Stimulated activated CD8-positive, alpha-beta memory T cell treated with anti-CD3 and anti-CD28 coated beads, Interleukin-4, amount 100 ng/mL, for 24 hours (primary cell): ENCODE measurements around the gene KDM5D.

Experiments
- DNase-seq: peaks from one replicate; pipeline ENCODE4 v3.0.0-alpha.2; 2020; ENCODE audit warnings: low read depth

Gene KDM5D

DNA sequence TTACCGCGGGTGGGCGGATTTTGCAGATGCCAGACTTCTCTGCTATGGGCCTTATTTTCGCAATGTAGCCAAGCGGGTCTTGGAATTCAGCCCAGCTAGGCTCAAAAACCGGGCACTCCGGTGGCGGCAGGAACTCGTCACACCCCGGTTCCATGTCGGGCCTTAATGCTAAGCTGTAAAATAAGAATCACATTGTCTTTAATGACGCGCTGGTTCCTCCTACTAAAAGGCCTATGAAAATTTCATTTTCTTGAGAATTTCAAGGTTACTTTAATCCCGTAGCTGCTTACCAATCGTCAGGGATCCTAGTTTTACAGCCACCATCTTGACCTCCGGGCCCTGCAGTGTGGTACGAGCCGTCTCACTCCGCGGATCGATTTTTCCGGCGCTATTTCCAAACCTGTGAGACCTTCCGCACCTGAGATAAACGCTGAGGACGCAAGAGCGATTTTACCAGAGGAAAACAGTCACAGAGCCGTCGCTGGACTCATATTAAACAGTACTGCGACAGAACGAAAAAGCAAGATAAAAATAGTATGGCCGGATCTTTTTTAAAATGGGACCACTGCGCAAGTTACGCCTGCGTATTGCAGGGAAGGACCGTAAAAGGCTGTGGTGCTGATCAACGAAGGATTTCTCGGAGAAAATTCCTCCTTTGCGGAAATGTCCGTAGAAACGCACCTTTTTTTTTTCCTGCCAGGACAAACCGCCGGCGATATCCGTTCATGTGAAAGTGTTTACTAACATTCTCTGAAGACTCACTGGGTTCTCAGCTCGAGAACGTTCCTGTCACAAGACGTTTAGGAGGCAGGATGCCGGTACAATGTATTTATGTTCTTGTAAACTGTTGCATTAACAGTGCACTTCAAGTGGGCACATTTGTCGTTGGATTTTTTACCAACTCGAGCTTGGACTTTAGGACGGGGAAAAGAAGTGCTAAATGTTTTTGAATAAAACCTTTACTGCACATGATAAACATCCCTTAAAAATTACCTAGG lies at the start of gene KDM5D:
KDM5D (minus strand) TSS at position 346 of the 998 bp plus-strand sequence; CDS start at position 154, 192 bp downstream.
- DNase-seq = no peak

DNA sequence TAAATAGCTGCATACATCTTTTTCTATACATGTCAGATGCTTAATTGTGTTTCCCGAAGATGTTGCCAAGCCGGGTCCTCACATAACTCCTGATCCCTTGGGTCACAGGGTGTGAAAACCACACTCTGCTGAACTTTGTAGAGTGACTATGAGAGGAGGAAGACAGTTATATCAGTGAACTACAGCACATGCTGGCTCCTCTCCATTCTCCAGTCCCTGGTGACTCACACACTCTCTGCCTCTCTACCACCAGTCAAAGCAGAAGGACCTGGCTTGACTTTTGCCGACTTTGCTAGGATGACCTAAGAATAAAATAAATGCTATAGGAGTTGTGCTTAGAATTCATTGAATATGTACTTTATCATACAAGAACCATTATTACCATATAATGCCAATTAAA lies 23.8 kb upstream of the KDM5D start:
- DNase-seq = no peak

DNA sequence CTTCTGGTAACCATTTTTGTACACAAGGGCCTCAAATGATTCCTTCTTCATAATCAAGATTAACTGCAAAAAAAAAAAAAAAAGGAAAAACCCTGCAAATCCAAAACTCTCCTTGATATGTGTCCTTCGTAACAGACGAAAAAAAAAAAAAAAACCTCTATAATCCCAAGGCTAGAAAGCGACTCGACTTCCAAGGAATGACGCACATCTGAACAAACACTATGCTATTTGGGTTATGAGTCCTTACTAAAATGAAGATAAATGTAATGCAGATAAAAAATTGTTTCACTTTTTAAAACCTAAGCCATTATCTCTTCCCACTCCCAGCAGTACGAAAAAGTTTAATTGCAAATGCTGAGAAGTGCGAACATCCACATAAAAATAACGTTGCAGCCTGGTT lies 1.2 kb downstream of the KDM5D start:
- DNase-seq = no peak

DNA sequence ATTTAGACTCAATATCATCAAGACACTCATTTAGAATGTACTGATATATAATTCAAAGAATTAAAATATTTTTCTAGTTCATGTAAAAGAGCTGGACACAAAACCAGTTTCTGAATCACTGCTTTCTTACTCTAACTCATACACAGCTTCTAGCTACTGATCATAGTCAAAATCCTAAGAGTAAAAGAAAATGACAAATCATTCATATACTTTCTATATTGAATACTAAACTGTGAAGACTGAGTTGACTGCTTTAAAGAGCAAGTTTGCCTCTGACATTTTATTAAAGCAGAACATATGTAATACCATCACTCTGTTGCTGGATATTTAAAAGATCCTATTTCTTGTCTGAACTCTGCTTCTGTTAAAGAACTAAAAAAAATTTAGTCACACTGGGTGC lies 2.4 kb downstream of the KDM5D start:
- no peak for DNase-seq

DNA sequence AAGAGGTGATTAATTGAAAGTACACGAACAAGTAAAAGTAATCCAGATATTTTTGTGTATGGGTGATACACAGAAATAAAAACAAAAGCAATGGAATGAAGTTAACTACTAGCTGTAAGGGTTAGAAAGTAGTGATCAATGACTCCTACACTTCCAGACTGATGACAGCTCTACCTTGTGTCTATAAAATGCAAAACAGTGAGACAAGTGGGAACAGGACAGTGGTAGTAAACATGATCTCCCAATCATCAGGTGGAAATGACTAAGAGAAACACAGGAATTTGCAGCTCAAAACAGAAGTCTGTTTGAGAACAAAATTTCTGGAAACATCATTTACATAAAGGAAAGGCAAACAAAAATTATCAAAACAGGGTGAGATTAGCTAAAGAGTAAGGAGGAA lies 10.1 kb downstream of the KDM5D start:
- no peak for DNase-seq

GRCh38 chrY:19717950-19718349 lies 26.6 kb downstream of the KDM5D start:
- DNase-seq = no peak

- no peak for DNase-seq
These were observed 27.4 kb downstream of the KDM5D start for GRCh38 chrY:19717146-19717545.

GRCh38 chrY:19715226-19715625 lies 29.3 kb downstream of the KDM5D start:
- DNase-seq = no peak

- DNase-seq = no peak
These were observed 31.1 kb downstream of the KDM5D start for GRCh38 chrY:19713430-19713829.

DNA sequence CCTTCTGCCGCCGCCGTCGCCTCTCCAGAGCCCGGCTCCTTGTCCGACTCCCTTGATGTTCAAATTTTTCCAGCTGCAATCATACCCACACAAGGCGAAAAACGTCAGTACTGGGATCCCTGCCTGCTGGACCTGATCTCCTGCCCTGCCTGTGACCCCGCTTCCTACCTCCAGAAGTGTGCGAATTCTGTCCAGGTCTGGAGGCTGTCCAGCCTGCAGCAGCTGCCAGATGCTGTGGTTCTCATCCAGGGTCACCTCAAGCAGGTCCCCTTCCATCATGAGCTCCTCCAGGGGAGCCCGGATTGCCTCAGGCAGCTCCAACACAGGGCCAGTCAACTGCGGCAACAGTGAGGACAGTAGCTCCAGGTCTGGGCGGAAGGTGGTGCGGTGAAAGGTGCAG lies 38.3 kb downstream of the KDM5D start:
- DNase-seq = no peak

DNA sequence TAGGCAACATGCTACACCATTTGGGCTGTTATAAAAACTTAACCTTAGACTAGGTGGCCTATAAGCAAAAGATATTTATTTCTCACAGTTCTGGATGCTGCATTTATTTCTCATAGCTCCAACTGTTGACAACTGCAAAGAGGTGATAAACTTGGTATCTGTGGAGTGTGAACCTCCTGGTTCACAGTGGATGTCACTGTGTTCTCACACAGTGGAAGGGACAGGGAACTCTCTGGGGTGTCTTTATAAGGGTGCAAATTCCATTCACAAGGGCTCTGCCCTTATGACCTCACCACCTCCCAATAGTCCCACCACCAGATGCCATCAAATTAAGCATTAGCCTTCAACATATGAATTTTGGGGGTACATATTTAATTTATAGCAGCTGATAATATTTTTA lies 46.0 kb downstream of the KDM5D start:
- DNase-seq = no peak

DNA sequence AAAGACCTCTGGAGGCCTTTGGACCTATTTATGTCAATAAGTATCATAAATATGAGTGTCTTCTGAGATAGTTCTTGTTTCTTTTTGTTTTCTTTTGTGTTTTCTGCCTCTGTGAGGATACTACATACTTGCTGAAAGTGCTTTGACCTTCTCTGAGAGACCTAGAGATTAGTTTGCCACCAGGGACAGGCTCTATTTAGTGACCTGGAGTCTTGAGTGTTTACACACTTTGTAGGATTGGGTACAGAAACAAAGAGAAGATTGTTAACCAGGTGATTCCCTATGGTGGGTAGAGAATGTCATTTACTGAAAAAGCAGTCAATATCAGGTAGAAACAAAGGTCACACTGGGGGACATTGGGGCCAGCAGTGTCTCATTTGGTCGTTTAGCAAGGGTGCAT lies 63.7 kb downstream of the KDM5D start:
- DNase-seq = no peak
